Measurements from ENCODE around the gene ME3. TPM values are rescaled to one million over a fixed set of nuclear protein-coding genes. Genes with fewer than 3 reads are reported as not detected.

ME3 gene
- polyA plus RNA-seq, 1 experiment: 15.8 TPM

- ChIA-PET CTCF (interaction anchor here (0.7 to 2.5 kb wide), 3 partner anchors 29 to 137 kb away, joined by 3 to 9 read pairs (median 5); no protein-coding TSS in a partner anchor), POLR2A (no interaction called here)
- H3K36me3 ChIP-seq (ENCODE audit: control insufficient read depth, insufficient read depth, low read length): no peaks in the 10 kb centered on the region
- no peak overlapping the region for H3K4me3 ChIP-seq (ENCODE audit: low read depth, low read length)
- no peak for DNase-seq (ENCODE audit: low read depth)
- TF ChIP-seq CTCF (IDR thresholded peaks at IDR 0.05; ENCODE audit: insufficient read depth, low read depth, low read length): no peak
- H3K27me3 ChIP-seq (ENCODE audit: control insufficient read depth, insufficient read depth, low read length): no peaks in the 10 kb centered on the region
These were observed 6.2 kb downstream of the ME3 start for GRCh38 chr11:86666193-86666592.

GRCh38 chr11:86664930-86665329, 7.5 kb downstream of the ME3 start:
- Histone ChIP-seq H3K36me3 (ENCODE audit: control insufficient read depth, insufficient read depth, low read length) (no peaks in the 10 kb centered on the region), H3K27me3 (ENCODE audit: control insufficient read depth, insufficient read depth, low read length) (no peaks in the 10 kb centered on the region), H3K4me3 (ENCODE audit: low read depth, low read length) (no peak overlapping the region)
- no peak for DNase-seq (ENCODE audit: low read depth)
- ChIA-PET CTCF (no interaction called here), POLR2A (no interaction called here)
- no peak for TF ChIP-seq CTCF (IDR thresholded peaks at IDR 0.05; ENCODE audit: insufficient read depth, low read depth, low read length)

GRCh38 chr11:86663761-86664160, 8.7 kb downstream of the ME3 start:
- Histone ChIP-seq H3K36me3 (ENCODE audit: control insufficient read depth, insufficient read depth, low read length) (no peaks in the 10 kb centered on the region), H3K4me3 (ENCODE audit: low read depth, low read length) (no peak overlapping the region), H3K27me3 (ENCODE audit: control insufficient read depth, insufficient read depth, low read length) (no peaks in the 10 kb centered on the region)
- POLR2A ChIA-PET: no interaction called here
- DNase-seq (ENCODE audit: low read depth): no peak
- no peak for TF ChIP-seq CTCF (IDR thresholded peaks at IDR 0.05; ENCODE audit: insufficient read depth, low read depth, low read length)
- CTCF ChIA-PET: no interaction called here

GRCh38 chr11:86663291-86663690, 9.1 kb downstream of the ME3 start:
- CTCF ChIA-PET: interaction anchor here (0.9 to 1.1 kb wide), 2 partner anchors 55 to 58 kb away, joined by 3 to 10 read pairs; no protein-coding TSS in a partner anchor
- H3K36me3 ChIP-seq (ENCODE audit: control insufficient read depth, insufficient read depth, low read length): no peaks in the 10 kb centered on the region
- POLR2A ChIA-PET: no interaction called here
- DNase-seq (ENCODE audit: low read depth): no peak
- H3K27me3 ChIP-seq (ENCODE audit: control insufficient read depth, insufficient read depth, low read length): no peaks in the 10 kb centered on the region
- H3K4me3 ChIP-seq (ENCODE audit: low read depth, low read length): no peak overlapping the region
- TF ChIP-seq CTCF (IDR thresholded peaks at IDR 0.05; ENCODE audit: insufficient read depth, low read depth, low read length): no peak

GRCh38 chr11:86660736-86661135, 11.7 kb downstream of the ME3 start:
- DNase-seq (ENCODE audit: low read depth): no peak
- ChIA-PET POLR2A (no interaction called here), CTCF (interaction anchor here (0.6 to 1.3 kb wide), 4 partner anchors 10 to 204 kb away, joined by 3 to 5 read pairs (median 3); no protein-coding TSS in a partner anchor)
- H3K36me3 ChIP-seq (ENCODE audit: control insufficient read depth, insufficient read depth, low read length): no peaks in the 10 kb centered on the region
- TF ChIP-seq CTCF (IDR thresholded peaks at IDR 0.05; ENCODE audit: insufficient read depth, low read depth, low read length): no peak
- H3K4me3 ChIP-seq (ENCODE audit: low read depth, low read length): no peak overlapping the region
- H3K27me3 ChIP-seq (ENCODE audit: control insufficient read depth, insufficient read depth, low read length): no peaks in the 10 kb centered on the region
